GM18873 (cell line): ENCODE data around the gene MSH2.
A peak's percentile ranks its signal among the peaks of the same experiment; 100 is the strongest.

Experiments
- ATAC-seq: cut with Tn5 transposase; IDR thresholded peaks from one replicate; pipeline ENCODE4 v1.9.1; 2021; ENCODE audit warnings: mild to moderate bottlenecking, moderate library complexity, moderate number of reproducible peaks; ENCODE audit not compliant: unreplicated experiment, low FRiP score

Gene MSH2

GRCh38 chr2:47504174-47504810 is 101.3 kb downstream of the MSH2 start:
- ATAC-seq, result no peak

GRCh38 chr2:47506024-47506423 is 103.1 kb downstream of the MSH2 start:
- no peak for ATAC-seq

- no peak for ATAC-seq
These were observed 103.5 kb downstream of the MSH2 start for GRCh38 chr2:47506436-47506835.

GRCh38 chr2:47508080-47508479 is 105.1 kb downstream of the MSH2 start:
- no peak for ATAC-seq

GRCh38 chr2:47508641-47509040 is 105.7 kb downstream of the MSH2 start:
- no peak for ATAC-seq

- no peak for ATAC-seq
These were observed 106.3 kb downstream of the MSH2 start for GRCh38 chr2:47509250-47509649.

- no peak for ATAC-seq
These were observed 106.9 kb downstream of the MSH2 start for GRCh38 chr2:47509821-47510385.

GRCh38 chr2:47510745-47511144 is 107.8 kb downstream of the MSH2 start:
- ATAC-seq, result no peak

GRCh38 chr2:47512581-47513083 is 109.7 kb downstream of the MSH2 start:
- no peak for ATAC-seq

GRCh38 chr2:47513981-47514520 is 111.1 kb downstream of the MSH2 start:
- no peak for ATAC-seq

- no peak for ATAC-seq
These were observed 113.6 kb downstream of the MSH2 start for GRCh38 chr2:47516360-47517104.

GRCh38 chr2:47518497-47519146 is 115.7 kb downstream of the MSH2 start:
- ATAC-seq, result no peak

GRCh38 chr2:47519147-47519537 is 116.2 kb downstream of the MSH2 start:
- ATAC-seq, result no peak

GRCh38 chr2:47519604-47520301 is 116.8 kb downstream of the MSH2 start:
- ATAC-seq, result no peak

GRCh38 chr2:47520302-47520630 is 117.3 kb downstream of the MSH2 start:
- ATAC-seq, result no peak

- peak; percentile 76 for ATAC-seq
These were observed 118.1 kb downstream of the MSH2 start for GRCh38 chr2:47520825-47521665.

GRCh38 chr2:47521666-47522285 is 118.8 kb downstream of the MSH2 start:
- no peak for ATAC-seq

- no peak for ATAC-seq
These were observed 122.2 kb downstream of the MSH2 start for GRCh38 chr2:47525167-47525566.

GRCh38 chr2:47528455-47528854 is 125.5 kb downstream of the MSH2 start:
- ATAC-seq, result no peak
